Thyroid gland (tissue), 4 donors: ENCODE measurements around the gene ABCC4.

ENCODE experiments used
- CTCF ChIP-seq, 6 experiments: fragments of 200-600 bp in 3 of 6; fragments of 450-650 bp in 3 of 6; sonication (generic) in 3 of 6; IDR thresholded peaks; one replicate each; pipeline ENCODE4 v1.5.1; 2016 to 2019; ENCODE audit warnings: antibody characterized with exemption in 6 of 6, mild to moderate bottlenecking in 2 of 6, inconsistent platforms in 1 of 6, moderate library complexity in 1 of 6
- POLR2A ChIP-seq, 2 donors: fragments of 450-650 bp; IDR thresholded peaks; one replicate each; pipeline ENCODE4 v1.6.1; 2017; ENCODE audit warnings: antibody characterized with exemption in 2 of 2, mild to moderate bottlenecking in 2 of 2, moderate library complexity in 1 of 2

GRCh38 chr13:95007322-95007721 lies 293.9 kb downstream of the ABCC4 start:
- no peak for TF ChIP-seq CTCF (IDR thresholded peaks at IDR 0.05)
- no peak for TF ChIP-seq POLR2A (IDR thresholded peaks at IDR 0.05)
